Omental fat pad (tissue), 4 donors: ENCODE data around the gene KCNJ11. TPM values are rescaled to one million over a fixed set of nuclear protein-coding genes. Genes with fewer than 3 reads are reported as not detected.

Experiments used
- ATAC-seq: fragments of 150-250 bp; one replicate; pipeline ENCODE4 v1.9.1; 2016; ENCODE audit warnings: mild to moderate bottlenecking, moderate library complexity; ENCODE audit not compliant: low FRiP score
- DNase-seq: peaks from one replicate; pipeline ENCODE4 v3.0.0-alpha.2; 2019; ENCODE audit warnings: low spot score
- CTCF ChIP-seq, 3 donors: fragments of 450-650 bp; IDR thresholded peaks; one replicate each; pipeline ENCODE4 v1.5.1; 2016 to 2017; ENCODE audit warnings: antibody characterized with exemption in 3 of 3, mild to moderate bottlenecking in 3 of 3, moderate library complexity in 2 of 3
- total RNA-seq, 4 donors: library from RNA; depleted of rRNA; stranded (reverse); fragments of >200 nt; gene quantifications; one replicate each; pipeline ENCODE4 v1.1.0, GENCODE V29; 2016

The KCNJ11 gene
- total RNA-seq, 4 donors from 2014 or later: 0.37 to 6.1 (median 2.5) TPM

- ATAC-seq (no peak), DNase-seq (no peak)
- no peak for TF ChIP-seq CTCF (IDR thresholded peaks at IDR 0.05)
Observed at GRCh38 chr11:17403980-17404759, 15.7 kb upstream of the KCNJ11 start.

GRCh38 chr11:17402486-17402885 is 14.0 kb upstream of the KCNJ11 start:
- DNase-seq (no peak), ATAC-seq (no peak)
- no peak for TF ChIP-seq CTCF (IDR thresholded peaks at IDR 0.05)

GRCh38 chr11:17401841-17402240 is 13.4 kb upstream of the KCNJ11 start:
- no peak for ATAC-seq
- no peak for TF ChIP-seq CTCF (IDR thresholded peaks at IDR 0.05)
- no peak for DNase-seq

- TF ChIP-seq CTCF (IDR thresholded peaks at IDR 0.05): no peak
- DNase-seq: no peak
- no peak for ATAC-seq
Observed at GRCh38 chr11:17401316-17401715, 12.9 kb upstream of the KCNJ11 start.

GRCh38 chr11:17400048-17400775 is 11.8 kb upstream of the KCNJ11 start:
- DNase-seq (no peak), ATAC-seq (no peak)
- TF ChIP-seq CTCF (IDR thresholded peaks at IDR 0.05): no peak

- no peak for TF ChIP-seq CTCF (IDR thresholded peaks at IDR 0.05)
Observed at GRCh38 chr11:17399236-17399635, 10.8 kb upstream of the KCNJ11 start.

More at GRCh38 chr11:17399236-17399635, 10.8 kb upstream of the KCNJ11 start:
- ATAC-seq (no peak), DNase-seq (no peak)
